Lung (tissue), 12 donors: ENCODE data around the gene SIN3B. TPM values are rescaled to one million over a fixed set of nuclear protein-coding genes. Genes with fewer than 3 reads are reported as not detected.
"Not testable (repeated sequence)": the region's sequence is repeated elsewhere in the genome, so short reads cannot be mapped to it uniquely, and the experiment has no call there.

Experiments
- ATAC-seq: fragments of 200-7000 bp; cut with Tn5 transposase; one replicate; pipeline ENCODE4 v1.9.1; 2020; ENCODE audit warnings: moderate number of reproducible peaks; ENCODE audit not compliant: insufficient read depth, low FRiP score
- DNase-seq, 3 donors: peaks; one replicate each; pipeline ENCODE4 v3.0.0-alpha.2; 2013 to 2017
- H3K27ac ChIP-seq, 2 donors: one replicate each; pipeline ENCODE4 v1.5.1; 2013; ENCODE audit warnings: mild to moderate bottlenecking in 2 of 2, moderate library complexity in 2 of 2, control low read depth in 1 of 2, inconsistent platforms in 1 of 2, low read depth in 1 of 2, low read length in 1 of 2
- H3K27me3 ChIP-seq, 3 donors: one replicate each; pipeline ENCODE4 v1.5.1; 2013; ENCODE audit warnings: low read length in 2 of 3; ENCODE audit not compliant: control insufficient read depth in 3 of 3, insufficient read depth in 3 of 3
- H3K36me3 ChIP-seq, 4 donors: one replicate each; pipeline ENCODE4 v1.5.1; 2013; ENCODE audit warnings: low read length in 4 of 4, mild to moderate bottlenecking in 1 of 4, moderate library complexity in 1 of 4; ENCODE audit not compliant: control insufficient read depth in 4 of 4, insufficient read depth in 4 of 4
- H3K4me1 ChIP-seq, 5 donors: one replicate each; pipeline ENCODE4 v1.5.1; 2013; ENCODE audit warnings: low read length in 5 of 5, mild to moderate bottlenecking in 2 of 5, moderate library complexity in 1 of 5; ENCODE audit not compliant: control insufficient read depth in 5 of 5, insufficient read depth in 5 of 5
- H3K4me3 ChIP-seq: one replicate; pipeline ENCODE4 v1.5.1; 2013; ENCODE audit warnings: mild to moderate bottlenecking, control low read depth, moderate library complexity
- H3K9ac ChIP-seq, 2 donors: one replicate each; pipeline ENCODE4 v1.5.1; 2013; ENCODE audit warnings: low read length in 2 of 2, control low read depth in 1 of 2; ENCODE audit not compliant: insufficient read depth in 1 of 2
- H3K9me3 ChIP-seq, 4 donors: one replicate each; pipeline ENCODE4 v1.5.1; 2013; ENCODE audit warnings: low read length in 3 of 4, mild to moderate bottlenecking in 1 of 4, moderate library complexity in 1 of 4; ENCODE audit not compliant: control insufficient read depth in 4 of 4, insufficient read depth in 3 of 4
- WGBS, 2 donors: extraction: QIAGEN DNeasy Blood & Tissue Kit; methylation state at CpG; one replicate each; pipeline ENCODE4 v1.1.7; 2013; 5-methylcytosine and 5-hydroxymethylcytosine counted together
- polyA plus RNA-seq, 2 donors: library from polyadenylated mRNA; stranded (reverse); fragments of 200-250 nt; gene quantifications; one replicate each; pipeline ENCODE4 v1.2.1, GENCODE V29; 2013
- total RNA-seq, 2 donors: library from RNA; depleted of rRNA in 1 of 2; stranded (reverse); fragments of >200 nt in 1 of 2; gene quantifications; one replicate each; pipeline ENCODE4 v1.2.1, GENCODE V29; 2014 to 2021
- TF ChIP-seq, protein P1 (sequence below): IDR thresholded peaks from 2 replicates; pipeline ENCODE4 v1.5.1; 2012; ENCODE audit warnings: mild to moderate bottlenecking; ENCODE audit errors: control extremely low read depth, extremely low read depth
- donor health status: control.
- donor health status: control.
- donor health status: Bipolar disorder and iron deficiency.
- donor health status: healthy.
- donor health status: DM: yes; HTN: yes; CAD: no.

Gene SIN3B
- total and polyA plus RNA-seq, 4 donors, result 29.5 to 63.9 (median 54.5) TPM

DNA sequence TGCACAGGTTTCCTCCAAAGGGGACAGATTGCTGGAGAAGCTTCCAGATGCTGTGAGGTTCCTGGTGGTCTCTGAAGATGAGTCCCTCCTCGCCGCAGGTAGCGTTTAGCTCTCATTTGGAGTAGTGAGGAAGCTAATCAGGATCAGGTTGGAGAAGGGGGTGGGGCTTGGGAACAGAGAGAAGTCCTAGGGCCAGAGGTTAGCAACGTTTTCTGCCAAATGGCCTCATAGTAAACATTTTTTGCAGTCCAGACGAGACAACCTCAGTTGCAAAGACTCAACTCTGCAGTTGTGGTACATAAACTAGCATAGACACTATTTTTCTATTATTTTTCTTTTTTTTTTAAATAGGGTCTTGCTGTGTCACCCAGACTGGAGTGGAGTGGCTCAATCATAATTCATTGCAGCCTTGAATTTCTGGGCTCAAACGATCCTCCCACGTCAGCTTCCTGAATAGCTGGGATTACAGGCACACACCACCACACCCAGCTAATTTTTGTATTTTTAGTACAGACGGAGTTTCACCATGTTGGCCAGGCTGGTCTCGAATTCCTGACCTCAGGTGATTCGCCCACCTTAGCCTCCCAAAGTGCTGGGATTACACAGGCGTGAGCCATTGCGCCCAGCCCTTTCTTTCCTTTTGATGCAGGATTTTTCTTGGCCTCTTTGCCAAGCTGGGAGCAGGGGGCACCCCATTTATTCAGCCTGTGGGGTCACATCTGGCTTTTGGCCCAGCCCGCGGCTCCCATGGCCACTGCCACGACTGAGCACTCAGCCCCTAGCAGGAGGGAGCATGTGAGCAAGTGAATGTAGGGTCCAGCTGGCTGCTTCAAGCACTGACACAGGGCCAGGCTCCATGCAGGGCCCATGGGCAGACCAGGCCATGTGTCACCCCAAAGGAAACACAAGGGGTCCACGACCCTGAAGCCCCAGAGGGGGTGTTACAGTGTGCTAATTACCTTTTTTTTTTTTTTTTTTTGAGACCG is 34.4 kb upstream of the SIN3B start:
- H3K4me3 ChIP-seq, result no peak overlapping the region
- no peak for DNase-seq
- H3K36me3 ChIP-seq, result no peaks in the 10 kb centered on the region
- no peak overlapping the region for H3K9ac ChIP-seq
- no peak overlapping the region for H3K27ac ChIP-seq
- H3K4me1 ChIP-seq, result no peaks in the 10 kb centered on the region
- WGBS, 2 donors, result 79 to 83% methylated on average over 17 of the region's 17 CpGs
- no peaks in the 10 kb centered on the region for H3K27me3 ChIP-seq
- no peak for ATAC-seq
- H3K9me3 ChIP-seq, result peaks cover 0 to 8% (median 2%) of the 10 kb centered on the region in 4 donors
- TF ChIP-seq, protein P1, sequence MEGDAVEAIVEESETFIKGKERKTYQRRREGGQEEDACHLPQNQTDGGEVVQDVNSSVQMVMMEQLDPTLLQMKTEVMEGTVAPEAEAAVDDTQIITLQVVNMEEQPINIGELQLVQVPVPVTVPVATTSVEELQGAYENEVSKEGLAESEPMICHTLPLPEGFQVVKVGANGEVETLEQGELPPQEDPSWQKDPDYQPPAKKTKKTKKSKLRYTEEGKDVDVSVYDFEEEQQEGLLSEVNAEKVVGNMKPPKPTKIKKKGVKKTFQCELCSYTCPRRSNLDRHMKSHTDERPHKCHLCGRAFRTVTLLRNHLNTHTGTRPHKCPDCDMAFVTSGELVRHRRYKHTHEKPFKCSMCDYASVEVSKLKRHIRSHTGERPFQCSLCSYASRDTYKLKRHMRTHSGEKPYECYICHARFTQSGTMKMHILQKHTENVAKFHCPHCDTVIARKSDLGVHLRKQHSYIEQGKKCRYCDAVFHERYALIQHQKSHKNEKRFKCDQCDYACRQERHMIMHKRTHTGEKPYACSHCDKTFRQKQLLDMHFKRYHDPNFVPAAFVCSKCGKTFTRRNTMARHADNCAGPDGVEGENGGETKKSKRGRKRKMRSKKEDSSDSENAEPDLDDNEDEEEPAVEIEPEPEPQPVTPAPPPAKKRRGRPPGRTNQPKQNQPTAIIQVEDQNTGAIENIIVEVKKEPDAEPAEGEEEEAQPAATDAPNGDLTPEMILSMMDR, result no peak

DNA sequence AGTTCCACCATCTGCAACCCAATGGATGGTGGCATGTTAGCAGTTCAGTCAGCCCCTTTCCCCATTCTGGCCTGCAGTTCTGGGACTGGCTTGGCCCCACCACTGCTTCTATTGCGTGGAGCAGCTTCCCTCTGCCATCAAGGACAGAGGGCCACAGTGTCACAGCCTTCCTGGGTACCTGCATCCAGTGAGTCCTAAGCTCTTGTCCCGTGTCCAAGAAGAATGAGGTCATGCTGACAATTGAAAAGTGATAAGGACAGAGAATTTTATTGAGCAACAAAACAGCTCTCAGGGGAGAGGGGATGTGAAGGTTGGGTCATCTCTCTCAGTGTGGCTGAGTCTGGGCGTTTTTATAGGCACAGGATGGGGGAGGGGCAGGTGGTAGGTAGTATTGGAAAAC is 33.5 kb upstream of the SIN3B start:
- 80 to 84% methylated on average over 3 of the region's 3 CpGs for WGBS, 2 donors
- no peaks in the 10 kb centered on the region for H3K4me1 ChIP-seq
- H3K9me3 ChIP-seq, result peaks cover 0 to 8% (median under 1%) of the 10 kb centered on the region in 4 donors
- ATAC-seq (no peak), DNase-seq (no peak)
- H3K27ac ChIP-seq, result no peak overlapping the region
- TF ChIP-seq, protein P1, result no peak
- H3K27me3 ChIP-seq, result no peaks in the 10 kb centered on the region
- no peak overlapping the region for H3K9ac ChIP-seq
- no peaks in the 10 kb centered on the region for H3K36me3 ChIP-seq
- H3K4me3 ChIP-seq, result no peak overlapping the region

DNA sequence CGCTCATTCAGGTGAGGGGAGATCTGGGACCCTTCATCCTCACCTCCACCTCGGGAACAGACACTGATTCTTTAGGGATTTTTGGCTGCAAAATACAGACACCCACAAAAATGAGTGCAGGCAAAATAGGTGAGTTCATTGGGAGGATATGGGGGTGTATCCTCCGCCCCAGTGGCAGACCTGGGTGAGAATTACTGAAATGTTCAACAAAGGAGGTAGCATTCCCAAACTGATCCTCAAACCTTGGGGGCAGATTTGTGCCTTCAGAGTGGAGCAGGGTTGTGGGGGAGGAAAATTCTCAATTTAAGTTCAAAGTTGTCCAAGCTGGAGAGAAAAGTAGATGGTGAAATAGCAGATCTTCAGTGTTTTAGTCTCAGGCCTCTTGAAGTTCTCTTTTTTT is 31.3 kb upstream of the SIN3B start:
- WGBS, 2 donors, result 96 to 97% methylated on average over 3 of the region's 3 CpGs
- H3K27me3 ChIP-seq, result no peaks in the 10 kb centered on the region
- H3K9ac ChIP-seq, result no peak overlapping the region
- no peaks in the 10 kb centered on the region for H3K36me3 ChIP-seq
- TF ChIP-seq, protein P1, result no peak
- peaks cover 0 to 8% (median under 1%) of the 10 kb centered on the region in 4 donors for H3K9me3 ChIP-seq
- no peaks in the 10 kb centered on the region for H3K4me1 ChIP-seq
- DNase-seq (no peak), ATAC-seq (no peak)
- no peak overlapping the region for H3K27ac ChIP-seq
- no peak overlapping the region for H3K4me3 ChIP-seq

DNA sequence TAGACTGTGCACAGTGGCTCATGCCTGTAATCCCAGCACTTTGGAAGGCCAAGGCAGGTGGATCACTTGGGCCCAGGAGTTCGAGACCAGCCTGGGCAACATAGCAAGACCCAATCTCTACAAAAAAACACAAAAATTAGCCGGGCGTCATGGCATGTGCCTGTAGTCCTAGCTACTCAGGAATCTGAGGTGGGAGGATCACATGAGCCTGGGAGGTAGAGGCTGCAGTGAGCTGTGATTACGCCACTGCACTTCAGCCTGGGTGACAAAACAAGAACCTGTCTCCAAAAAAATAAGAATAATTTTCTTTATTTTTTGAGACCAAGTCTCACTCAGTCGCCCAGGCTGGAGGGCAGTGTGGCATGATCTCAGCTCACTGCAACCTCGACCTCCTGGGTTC is 30.9 kb upstream of the SIN3B start:
- H3K27ac ChIP-seq, H3K27me3 ChIP-seq, ATAC-seq, DNase-seq, H3K9ac ChIP-seq, H3K36me3 ChIP-seq, H3K4me3 ChIP-seq, H3K4me1 ChIP-seq, H3K9me3 ChIP-seq: not testable (repeated sequence)
- WGBS, 2 donors, result 89 to 96% methylated on average over 6 of the region's 6 CpGs
